Fibroblast of mammary gland (primary cell): ENCODE measurements around the gene ARHGAP27.
"Not testable (repeated sequence)": the region's sequence is repeated elsewhere in the genome, so short reads cannot be mapped to it uniquely, and the experiment has no call there.

Experiments used
- DNase-seq: peaks from one replicate; pipeline ENCODE4 v3.0.0-alpha.2; 2010; ENCODE audit warnings: low read depth
- H3K4me3 ChIP-seq: 2 replicates; pipeline ENCODE4 v1.5.1; 2011; ENCODE audit warnings: low read depth, mild to moderate bottlenecking, low read length, moderate library complexity; ENCODE audit not compliant: control insufficient read depth
- CTCF ChIP-seq: conservative IDR thresholded peaks from 2 replicates; pipeline ENCODE4 v1.5.1; 2011; ENCODE audit warnings: low read depth, low read length, inconsistent platforms; ENCODE audit not compliant: control insufficient read depth, insufficient read depth

Gene ARHGAP27

GRCh38 chr17:45451131-45451530, 18.5 kb upstream of the ARHGAP27 start:
- no peak overlapping the region for H3K4me3 ChIP-seq
- TF ChIP-seq CTCF = no peak
- no peak for DNase-seq

GRCh38 chr17:45449708-45450329, 17.1 kb upstream of the ARHGAP27 start:
- not testable (repeated sequence) for H3K4me3 ChIP-seq, DNase-seq

- H3K4me3 ChIP-seq, DNase-seq: not testable (repeated sequence)
Measured at GRCh38 chr17:45449260-45449659, 16.6 kb upstream of the ARHGAP27 start.

DNA sequence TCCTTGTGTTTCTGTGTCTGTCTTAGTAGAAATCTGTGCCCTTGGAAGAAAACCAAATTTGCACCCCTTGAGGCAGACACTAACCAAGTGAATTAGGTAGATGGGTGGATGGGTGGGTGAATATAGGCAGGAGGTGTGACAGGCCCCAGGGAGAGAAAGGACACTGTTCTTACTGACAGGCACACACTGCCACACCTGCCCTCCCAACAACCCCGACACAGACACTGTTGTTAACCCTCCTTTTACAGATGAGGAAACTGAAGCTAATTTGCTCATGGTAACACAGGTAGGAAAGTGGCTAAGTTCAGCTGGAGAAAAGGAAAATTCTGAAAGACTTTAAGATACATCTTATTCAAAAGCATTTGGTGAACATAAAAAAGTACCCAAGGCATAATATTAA, 15.8 kb upstream of the ARHGAP27 start:
- DNase-seq, H3K4me3 ChIP-seq: not testable (repeated sequence)

- not testable (repeated sequence) for DNase-seq, H3K4me3 ChIP-seq
Measured at GRCh38 chr17:45448066-45448465, 15.4 kb upstream of the ARHGAP27 start.

GRCh38 chr17:45447650-45448049, 15.0 kb upstream of the ARHGAP27 start:
- not testable (repeated sequence) for H3K4me3 ChIP-seq, DNase-seq

GRCh38 chr17:45446872-45447625, 14.4 kb upstream of the ARHGAP27 start:
- peak; percentile 51 for DNase-seq

DNA sequence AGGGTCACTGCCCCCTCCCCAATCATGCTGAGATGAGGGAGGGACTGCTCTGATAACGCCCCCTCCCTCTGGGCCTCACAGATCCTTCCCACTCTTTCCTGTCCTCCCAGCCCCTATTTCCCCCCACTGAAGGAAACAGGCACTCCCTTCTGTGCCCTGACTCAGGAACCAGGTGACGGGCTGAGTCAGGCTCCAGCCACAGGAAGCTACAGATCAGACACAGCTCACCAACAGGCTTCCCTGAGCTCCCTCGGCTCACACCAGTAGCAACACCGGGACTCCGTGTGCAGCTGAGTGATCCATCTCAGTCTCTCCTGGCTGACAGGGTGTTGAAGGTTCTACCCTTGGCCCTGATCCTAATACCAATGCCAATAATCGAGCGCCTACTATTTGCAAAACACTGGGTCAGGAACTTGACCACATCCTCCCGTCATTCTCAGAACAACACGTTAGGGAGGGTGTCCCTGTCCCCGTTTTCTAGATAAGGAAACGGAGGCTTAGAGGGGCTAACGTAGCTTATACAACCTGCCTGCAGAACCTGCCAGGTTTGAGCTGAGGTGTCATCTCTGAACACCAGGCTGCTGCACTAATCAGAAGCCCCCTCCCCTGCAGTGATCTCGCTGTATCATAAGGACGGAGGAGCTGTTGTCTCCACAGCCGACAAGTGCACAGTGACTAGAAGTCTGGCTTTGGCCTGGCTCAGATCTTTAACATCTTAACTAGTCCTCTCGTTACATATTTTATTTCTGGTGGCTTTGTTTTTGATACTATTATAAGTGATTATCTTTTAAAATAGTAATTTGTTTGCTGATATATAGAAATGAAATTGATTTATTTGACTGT, 13.5 kb upstream of the ARHGAP27 start:
- H3K4me3 ChIP-seq = not testable (repeated sequence)
- DNase-seq = peak; percentile 80

More at GRCh38 chr17:45446872-45447625, 14.4 kb upstream of the ARHGAP27 start:
- H3K4me3 ChIP-seq = not testable (repeated sequence)

- DNase-seq, H3K4me3 ChIP-seq: not testable (repeated sequence)
Measured at GRCh38 chr17:45444856-45445820, 12.5 kb upstream of the ARHGAP27 start.

DNA sequence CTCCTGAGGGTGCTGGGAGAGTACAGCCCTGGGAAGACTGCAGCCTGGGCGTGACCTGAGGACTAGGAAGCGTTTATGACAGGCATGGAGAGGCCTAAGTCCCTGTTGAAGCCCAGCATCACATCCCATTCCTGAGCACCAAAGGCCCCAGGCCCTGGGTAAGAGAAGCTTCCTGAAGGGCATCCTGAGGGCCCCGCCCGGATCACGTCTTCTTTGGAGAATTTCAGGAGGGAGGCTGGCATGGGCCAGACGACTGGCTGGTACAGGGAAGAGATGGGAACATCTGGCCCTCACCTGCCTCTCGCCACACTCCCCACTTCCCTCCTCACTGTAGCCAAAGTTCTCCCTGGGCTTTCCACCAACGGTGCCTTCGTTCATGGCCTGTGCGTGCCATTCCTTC, 11.6 kb upstream of the ARHGAP27 start:
- H3K4me3 ChIP-seq, DNase-seq: not testable (repeated sequence)

DNA sequence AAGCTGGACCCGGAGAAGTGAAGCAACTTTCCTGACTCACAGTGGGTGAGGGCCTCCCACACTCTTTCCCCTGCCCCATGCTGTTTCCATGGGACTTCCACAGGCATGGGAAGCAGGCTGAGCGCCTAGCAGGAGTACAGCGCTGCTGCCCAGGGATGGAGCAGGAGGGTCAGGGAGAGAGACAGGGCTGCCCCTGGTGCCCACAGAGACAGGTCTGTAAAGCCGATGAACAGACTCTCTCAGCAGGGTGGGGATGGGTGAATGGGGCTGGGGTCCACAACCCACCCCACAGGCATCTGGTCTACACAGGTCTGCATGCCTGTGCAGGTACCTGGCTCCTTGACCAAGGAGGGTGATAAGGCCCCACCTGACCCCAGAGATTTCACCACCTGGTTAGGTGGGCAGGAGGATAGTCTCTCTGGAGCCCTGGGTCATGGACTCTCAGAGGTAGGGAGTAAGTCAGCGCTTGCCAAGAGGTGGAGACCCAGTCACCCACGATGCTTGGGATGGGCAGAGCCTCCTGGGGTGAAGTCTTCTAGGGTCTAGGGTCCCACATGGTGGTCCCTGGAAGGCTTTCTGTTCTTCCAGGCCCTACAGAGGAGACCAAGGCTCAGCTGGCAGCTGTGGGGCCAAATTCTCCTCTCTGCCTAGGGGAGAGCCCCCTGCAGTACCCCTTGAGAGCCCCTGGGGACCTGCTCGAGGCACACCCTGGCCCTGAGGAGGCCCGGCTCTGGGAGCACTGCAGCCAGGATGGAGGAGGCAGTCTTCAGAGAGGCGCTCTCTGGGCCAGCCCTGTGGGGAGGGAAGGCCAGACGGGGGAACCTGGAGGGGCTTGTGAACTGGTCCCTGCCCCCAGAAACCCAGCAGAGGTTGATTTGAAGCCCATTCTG, 10.9 kb upstream of the ARHGAP27 start:
- not testable (repeated sequence) for DNase-seq, H3K4me3 ChIP-seq
